Mesothelial cell of epicardium (in vitro differentiated cells): ENCODE results near the gene PAOX. TPM values are rescaled to one million over a fixed set of nuclear protein-coding genes. Genes with fewer than 3 reads are reported as not detected.

Source experiments
- DNase-seq, 2 experiments: peaks; one replicate each; pipeline ENCODE4 v3.0.0; 2021; ENCODE audit warnings: low spot score in 2 of 2; ENCODE audit not compliant: unreplicated experiment in 2 of 2
- H3K27ac Mint-ChIP-seq: 2 replicates; pipeline ENCODE4 v1.8.0; 2021; ENCODE audit warnings: mixed read lengths
- H3K27me3 Mint-ChIP-seq: 2 replicates; pipeline ENCODE4 v1.8.0; 2021; ENCODE audit warnings: low read depth, mixed read lengths
- H3K36me3 Mint-ChIP-seq: 2 replicates; pipeline ENCODE4 v1.8.0; 2021; ENCODE audit warnings: mixed read lengths
- H3K4me1 Mint-ChIP-seq: 2 replicates; pipeline ENCODE4 v1.8.0; 2021; ENCODE audit warnings: mixed read lengths
- H3K4me3 Mint-ChIP-seq: 2 replicates; pipeline ENCODE4 v1.8.0; 2021; ENCODE audit warnings: mild to moderate bottlenecking, moderate library complexity, mixed read lengths
- H3K9me3 Mint-ChIP-seq: 2 replicates; pipeline ENCODE4 v1.8.0; 2021; ENCODE audit warnings: mixed read lengths
- CTCF ChIP-seq: fragments of 200-600 bp; sonication (generic); IDR thresholded peaks from one replicate; pipeline ENCODE4 v1.5.0; 2021; ENCODE audit warnings: antibody characterized with exemption; ENCODE audit not compliant: unreplicated experiment
- total RNA-seq: library from RNA; stranded (reverse); gene quantifications from 3 replicates; pipeline ENCODE4 v1.2.1, GENCODE V29; 2021

PAOX gene
- total RNA-seq, 1 donor from 2014 or later = 7.5 TPM

GRCh38 chr10:133349160-133349568 lies 29.9 kb upstream of the PAOX start:
- Mint-ChIP-seq H3K4me3 (no peak overlapping the region), H3K27me3 (peaks cover 17% of the 10 kb centered on the region), H3K4me1 (no peaks in the 10 kb centered on the region), H3K36me3 (no peaks in the 10 kb centered on the region), H3K9me3 (peaks cover 7% of the 10 kb centered on the region), H3K27ac (no peak overlapping the region)
- DNase-seq = no peak
- no peak for TF ChIP-seq CTCF

DNA sequence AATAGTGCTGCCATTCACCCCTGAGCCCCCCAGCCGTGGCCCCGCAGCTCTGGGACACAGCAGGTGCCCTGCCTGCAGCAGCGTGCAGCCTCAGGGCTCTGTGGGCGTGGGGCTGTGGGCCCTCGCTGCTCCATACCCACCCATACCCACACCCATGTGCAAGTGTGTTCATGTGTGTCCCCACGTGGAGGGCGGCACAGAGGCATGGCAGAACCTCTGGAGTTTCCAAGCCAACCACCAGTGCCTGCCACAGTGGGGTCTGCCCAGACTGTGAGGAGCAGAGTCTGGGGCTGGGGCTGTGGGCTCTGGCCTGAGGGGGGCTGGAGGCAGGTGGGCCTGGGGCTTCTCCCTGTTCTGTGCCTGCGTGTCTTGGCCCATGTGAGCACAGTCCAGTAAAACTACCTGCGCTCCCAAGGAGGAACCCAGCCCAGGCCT lies 29.5 kb upstream of the PAOX start:
- Mint-ChIP-seq H3K9me3 (peaks cover 7% of the 10 kb centered on the region), H3K36me3 (no peaks in the 10 kb centered on the region), H3K4me3 (no peak overlapping the region), H3K27me3 (peaks cover 13% of the 10 kb centered on the region), H3K27ac (no peak overlapping the region), H3K4me1 (no peaks in the 10 kb centered on the region)
- no peak for TF ChIP-seq CTCF
- DNase-seq = no peak

GRCh38 chr10:133350283-133350949 lies 28.6 kb upstream of the PAOX start:
- no peaks in the 10 kb centered on the region for H3K36me3 Mint-ChIP-seq
- TF ChIP-seq CTCF = no peak
- H3K27ac Mint-ChIP-seq = no peak overlapping the region
- peaks cover 5% of the 10 kb centered on the region for H3K27me3 Mint-ChIP-seq
- no peaks in the 10 kb centered on the region for H3K4me1 Mint-ChIP-seq
- H3K4me3 Mint-ChIP-seq = no peak overlapping the region
- H3K9me3 Mint-ChIP-seq = peaks cover 4% of the 10 kb centered on the region
- DNase-seq = no peak

DNA sequence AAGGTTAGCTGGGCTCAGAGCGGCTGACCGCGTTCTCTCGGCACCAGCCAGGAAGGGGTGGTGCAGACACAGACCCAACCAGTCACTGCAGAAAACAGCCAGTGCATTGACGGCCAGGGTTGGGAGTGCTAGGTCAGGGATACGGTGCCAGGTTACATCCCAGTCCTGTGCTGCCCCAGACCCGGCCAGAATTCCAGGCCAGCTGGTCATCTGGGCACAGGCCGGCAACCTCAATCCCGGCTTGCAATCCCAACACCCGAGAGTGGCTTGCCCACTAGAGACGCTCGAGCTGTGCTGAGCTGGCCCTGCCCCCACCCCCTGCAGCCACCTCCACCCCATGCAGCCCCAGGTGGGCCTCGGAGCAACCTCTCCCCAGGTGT lies 28.1 kb upstream of the PAOX start:
- DNase-seq = no peak
- Mint-ChIP-seq H3K27me3 (no peaks in the 10 kb centered on the region), H3K4me1 (peaks cover under 1% of the 10 kb centered on the region), H3K9me3 (no peaks in the 10 kb centered on the region), H3K36me3 (no peaks in the 10 kb centered on the region), H3K4me3 (no peak overlapping the region), H3K27ac (no peak overlapping the region)
- TF ChIP-seq CTCF = no peak

DNA sequence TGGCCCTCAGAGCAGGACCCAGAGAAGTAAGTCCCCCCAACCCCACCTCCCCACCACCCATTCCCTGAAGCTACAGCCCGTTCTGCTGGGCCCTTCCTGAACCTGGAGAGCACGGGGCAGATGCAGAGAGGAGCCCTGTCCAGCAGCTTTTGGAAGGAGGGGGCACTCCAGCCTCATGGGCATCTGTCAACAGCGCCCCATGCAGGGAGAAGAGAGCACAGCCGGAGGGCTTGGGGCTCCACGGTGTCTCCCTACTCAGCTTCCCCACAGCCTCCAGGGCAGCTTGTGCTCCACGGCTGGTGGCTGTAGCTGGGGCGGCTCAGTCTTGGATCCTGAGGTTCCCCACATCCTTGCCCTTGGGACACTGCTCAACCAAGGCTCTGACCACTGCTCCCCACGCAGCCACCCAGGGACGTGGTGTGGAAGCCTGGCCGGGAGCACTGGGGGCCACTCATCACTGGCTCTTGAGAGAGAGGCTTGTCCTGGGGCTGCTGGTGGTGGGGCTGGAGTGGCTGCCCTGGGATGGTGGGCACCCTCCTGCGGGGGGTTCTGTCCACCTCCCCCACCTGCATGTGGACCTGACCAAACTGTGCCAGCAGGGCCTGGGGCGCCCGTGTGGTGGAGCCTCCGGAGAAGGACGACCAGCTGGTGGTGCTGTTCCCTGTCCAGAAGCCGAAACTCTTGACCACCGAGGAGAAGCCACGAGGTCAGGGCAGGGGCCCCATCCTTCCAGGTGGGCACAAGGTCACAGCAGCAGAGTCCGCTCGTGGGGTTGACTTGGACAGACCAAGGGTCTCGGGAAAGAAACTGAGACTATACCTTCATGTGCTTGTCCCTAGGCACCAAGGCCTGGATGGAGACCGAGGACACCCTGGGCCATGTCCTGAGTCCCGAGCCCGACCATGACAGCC lies 27.4 kb upstream of the PAOX start:
- DNase-seq = no peak
- Mint-ChIP-seq H3K27me3 (no peaks in the 10 kb centered on the region), H3K4me3 (no peak overlapping the region), H3K27ac (no peak overlapping the region), H3K36me3 (no peaks in the 10 kb centered on the region), H3K9me3 (no peaks in the 10 kb centered on the region), H3K4me1 (peaks cover 3% of the 10 kb centered on the region)
- TF ChIP-seq CTCF = no peak
